GM18502 (cell line): ENCODE measurements around the gene AATK.

Source experiments
- ATAC-seq: cut with Tn5 transposase; IDR thresholded peaks from one replicate; pipeline ENCODE4 v1.9.1; 2021; ENCODE audit warnings: mild to moderate bottlenecking; ENCODE audit not compliant: unreplicated experiment, poor library complexity

Gene AATK

DNA sequence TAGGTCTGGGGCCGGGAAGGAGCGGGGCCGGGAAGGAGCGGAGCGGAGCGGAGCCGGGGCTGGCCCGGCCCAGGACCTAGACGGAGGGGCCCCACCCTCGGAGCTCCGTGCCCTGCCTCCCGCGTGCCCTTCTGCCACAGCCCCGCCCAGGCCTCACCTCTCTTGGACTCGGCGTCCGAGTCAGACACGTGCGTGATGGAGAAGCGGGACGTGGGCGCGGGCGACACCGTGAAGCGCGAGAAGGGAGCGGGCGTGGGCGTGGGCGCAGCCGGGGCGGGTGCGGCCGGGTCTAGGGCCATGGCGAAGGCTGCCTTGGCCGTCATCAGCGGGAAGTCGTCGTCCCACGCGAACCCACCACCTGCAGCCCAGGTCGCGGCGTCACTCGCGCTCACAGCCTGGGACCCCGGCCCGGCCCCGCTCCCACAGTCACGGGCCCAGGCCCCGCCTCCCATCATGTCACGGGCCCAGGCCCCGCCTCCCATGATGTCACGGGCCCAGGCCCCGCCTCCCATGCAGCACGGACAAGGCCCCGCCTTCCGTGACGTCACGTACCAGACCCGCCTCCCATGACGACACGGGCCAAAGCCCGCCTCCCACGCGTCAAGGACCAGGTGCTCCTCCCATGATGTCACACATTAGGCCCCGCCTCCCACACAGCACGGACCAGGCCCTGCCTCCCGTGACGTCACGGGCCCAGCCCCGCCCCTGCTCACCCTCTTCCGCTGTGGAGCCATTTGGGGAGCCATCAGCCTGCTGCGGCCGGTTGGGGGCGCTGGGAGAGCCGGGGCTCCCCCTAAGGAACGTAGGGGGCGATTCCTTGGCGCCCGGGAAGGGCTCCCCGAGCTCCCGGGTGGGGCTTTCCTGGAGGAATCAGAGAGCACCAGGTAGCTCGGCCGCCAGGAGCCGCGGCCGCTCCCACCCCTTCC is 46.5 kb downstream of the AATK start:
- no peak for ATAC-seq

DNA sequence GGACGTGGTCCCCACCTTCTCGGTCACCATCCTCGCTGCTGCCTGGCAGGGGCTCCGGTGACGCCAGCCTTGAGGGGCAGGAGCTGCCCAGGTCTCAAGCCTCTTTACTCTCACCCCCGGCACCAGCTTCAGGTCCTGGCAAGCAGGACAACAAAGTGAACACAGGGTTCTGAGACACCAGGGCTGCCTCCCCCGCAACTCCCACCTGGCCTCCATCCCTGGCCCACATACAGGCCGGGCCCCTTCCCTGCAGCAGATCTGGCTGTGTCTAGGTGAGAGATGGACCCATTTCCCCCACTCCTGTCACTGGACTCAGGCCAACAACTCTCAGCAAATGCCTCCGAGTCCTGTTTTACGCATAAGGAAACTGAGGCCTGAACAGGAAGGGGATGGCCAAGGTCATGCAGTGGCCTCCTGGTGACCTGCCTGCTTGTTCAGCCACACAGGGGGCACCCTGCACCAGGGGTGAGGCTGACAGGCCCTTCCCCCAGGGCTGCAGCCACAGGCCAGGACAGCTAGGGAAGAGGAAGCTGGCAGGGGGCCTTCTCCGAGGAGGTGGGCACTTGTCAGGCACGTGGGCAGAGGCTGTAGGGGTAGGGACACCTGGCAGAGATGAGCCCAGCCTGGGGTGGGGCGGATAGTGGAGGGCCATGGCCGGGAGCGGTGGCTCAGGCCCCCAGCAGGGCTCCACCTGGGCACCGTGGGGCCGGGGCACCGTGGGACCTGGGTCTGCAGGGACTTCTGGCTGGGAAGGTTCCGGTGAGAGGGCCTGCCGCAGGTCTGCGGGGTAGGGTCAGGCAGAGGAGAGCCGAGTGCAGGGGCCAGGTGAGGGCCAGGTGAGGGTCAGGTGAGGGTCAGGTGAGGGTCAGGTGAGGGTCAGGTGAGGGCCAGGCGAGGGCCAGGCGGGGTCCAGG is 47.5 kb downstream of the AATK start:
- no peak for ATAC-seq

DNA sequence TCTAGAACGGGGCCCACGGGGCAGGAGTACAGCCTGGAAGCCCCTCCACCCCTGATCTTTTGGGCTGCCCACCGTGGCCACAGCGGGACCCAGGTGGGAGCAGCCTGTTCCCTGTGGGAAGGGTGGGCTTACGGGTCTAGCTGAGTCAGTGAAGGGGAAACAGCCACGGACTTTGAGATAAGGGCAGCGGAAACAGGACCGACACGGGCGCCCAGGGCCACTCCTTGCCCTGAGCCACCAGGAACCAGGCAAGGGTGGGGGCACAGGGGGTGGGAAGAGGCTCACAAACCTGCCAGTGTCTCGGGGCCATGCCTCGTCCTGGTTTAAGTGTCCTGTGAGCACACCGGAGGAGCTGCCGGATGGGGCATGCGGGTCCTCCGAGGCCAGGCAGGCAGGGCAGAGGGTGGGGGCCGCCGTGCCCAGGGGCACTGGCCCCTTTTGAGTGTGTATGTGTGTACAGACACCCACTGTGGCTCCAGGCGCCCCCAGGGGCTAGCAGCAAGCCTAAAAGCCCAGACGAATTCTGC is 48.3 kb downstream of the AATK start:
- no peak for ATAC-seq

DNA sequence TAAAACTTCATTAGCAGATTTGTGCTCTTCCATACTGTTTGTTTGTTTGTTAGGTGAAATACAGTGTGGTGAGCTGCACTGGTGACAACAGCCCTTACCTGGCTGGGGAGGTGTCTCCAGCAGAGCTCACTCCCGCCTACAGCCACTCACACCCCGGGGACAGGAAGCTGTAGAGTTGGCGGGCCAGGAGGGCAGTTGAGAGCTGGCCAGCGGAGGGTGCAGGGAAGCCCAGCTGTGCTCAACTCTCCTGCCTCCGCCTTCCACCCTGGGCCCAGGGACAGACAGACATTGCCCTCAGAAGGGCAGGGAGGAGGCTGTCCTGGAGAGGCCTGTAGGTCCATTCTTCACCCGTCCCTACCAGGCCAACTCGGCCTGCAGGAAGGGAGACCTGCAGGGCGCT is 49.3 kb downstream of the AATK start:
- no peak for ATAC-seq

DNA sequence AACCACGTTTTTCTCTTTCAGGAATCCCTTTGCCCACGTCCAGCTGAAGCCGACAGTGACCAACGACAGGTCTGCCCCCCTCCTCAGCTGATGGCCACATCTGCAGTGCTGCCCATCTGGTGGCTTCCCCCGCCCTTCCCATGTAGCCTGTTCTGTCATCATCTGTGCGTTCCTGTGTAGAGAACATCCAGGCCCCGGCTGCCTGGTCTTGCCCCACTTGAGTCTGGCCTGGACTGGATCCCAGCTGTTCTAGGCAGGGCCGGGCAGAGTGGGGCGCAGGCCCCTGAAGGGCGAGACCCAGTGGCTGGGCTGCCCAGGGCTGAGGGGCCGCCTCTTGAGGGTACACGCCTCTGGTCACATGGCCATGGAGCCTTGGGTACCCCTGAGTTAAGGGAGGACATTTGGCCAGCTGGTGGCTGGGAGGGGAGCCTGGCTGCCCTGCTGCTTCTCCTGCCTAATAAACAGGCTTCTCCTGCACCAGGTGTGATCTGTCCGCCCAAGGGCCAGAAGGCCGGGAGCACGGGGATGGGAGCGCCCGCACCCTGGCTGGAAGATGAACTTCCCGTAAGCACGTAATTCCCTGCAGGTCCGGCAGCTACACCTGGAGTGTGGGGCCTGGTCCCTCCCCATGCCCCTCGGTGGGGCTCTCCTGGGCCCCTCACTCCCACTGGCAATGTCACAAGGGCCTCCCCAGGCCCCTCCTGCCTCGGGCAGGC is 50.1 kb downstream of the AATK start:
- no peak for ATAC-seq

DNA sequence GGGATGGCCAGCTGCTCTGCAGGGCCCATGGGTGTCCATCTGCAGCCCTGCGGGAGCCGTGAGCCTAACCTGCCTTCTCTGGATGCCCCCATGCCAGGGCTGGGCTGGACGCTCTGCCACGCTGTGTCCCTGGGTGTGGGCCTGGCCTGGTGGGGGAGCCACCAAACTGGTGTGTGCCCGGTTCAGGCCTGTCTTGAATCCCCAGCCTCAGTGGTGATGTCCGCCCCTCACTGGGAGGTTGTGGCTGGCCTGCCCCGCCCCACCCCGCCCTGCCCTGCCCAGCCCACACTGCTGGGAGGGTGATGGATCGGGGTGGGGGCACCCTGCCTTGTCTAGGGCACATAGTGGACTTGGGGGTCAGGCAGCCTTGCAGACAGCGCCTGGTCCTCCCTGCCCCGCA is 50.8 kb downstream of the AATK start:
- no peak for ATAC-seq

DNA sequence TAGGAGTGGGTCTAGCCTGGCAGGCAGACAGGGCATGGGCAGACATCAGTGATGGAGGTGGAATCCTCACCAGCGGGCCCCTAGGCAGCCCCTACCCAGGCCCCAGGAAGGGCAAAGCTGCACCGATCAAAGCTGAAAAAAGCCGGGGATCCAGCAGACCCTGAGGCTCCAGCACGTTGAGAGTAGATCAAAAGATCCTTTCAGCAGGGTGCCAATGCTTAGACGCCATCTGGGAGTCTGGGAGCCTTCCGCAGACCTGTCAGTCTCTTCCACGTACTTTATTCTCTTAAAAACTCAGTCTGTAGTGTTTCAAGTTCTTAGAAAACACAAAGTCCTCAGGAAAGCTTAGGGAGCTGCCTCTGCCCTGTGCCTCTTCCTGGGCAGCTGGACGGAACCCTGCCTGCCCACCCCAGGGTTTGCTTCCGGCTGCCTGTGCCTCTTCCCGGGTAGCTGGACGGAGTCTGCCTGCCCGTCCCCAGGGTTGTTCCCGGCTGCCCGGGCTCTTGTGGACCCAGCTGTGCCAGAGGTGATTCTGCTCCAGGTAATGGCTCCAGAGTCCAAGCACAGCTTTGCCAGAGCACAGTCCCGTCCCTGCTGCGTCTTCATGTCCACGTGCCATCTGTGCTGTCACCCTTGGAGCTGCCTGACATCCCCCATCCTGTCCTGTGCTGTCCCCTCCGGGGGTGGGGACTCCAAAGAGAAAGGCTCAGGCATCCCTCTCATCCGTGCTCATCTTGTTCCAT is 51.5 kb downstream of the AATK start:
- no peak for ATAC-seq

DNA sequence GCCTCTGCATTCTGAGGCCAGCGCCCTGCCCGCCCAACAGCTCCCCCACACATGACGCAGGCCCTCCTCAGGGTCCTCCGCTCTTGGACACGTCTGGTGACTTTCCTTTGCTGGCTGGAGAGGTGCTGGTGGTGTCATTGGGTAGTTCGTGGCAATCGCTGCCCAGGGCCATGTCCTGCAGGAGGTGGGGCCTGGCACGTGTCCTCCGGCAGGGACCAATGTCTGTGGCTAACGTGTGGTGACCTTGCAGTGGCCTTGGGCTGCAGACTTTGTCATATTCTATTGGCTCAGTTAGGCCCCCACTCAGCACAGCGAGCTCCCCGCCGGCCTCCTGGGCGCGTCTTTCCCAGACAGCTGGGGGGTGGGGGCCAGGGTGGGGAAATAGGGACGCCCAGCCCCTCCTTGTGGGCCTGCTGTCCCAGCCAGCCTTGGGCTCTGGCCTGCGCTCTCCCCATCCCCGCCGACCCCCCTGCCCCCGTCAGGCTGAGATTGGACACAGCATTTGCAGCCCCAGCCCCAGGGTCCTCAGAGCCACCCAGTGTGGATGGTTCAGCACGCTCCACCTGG is 52.8 kb downstream of the AATK start:
- no peak for ATAC-seq

DNA sequence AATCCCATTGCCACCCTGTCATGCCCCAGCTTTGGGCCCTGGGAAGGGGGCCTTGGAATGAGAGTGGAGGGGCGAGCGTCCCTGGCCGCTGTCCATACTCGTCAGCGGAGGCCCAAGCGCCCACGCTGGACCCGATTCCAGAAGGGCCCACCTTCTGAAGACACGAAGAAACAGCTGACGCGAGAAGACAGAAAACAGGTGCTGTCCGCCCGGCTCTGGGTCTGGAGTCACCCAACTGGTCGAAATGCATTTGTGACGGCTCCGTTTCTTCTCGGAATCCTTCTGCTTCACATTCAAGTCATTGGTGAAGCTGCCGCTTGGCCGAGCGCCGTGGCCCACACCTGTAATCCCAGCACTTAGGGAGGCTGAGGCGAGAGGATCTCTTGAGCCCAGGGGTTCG is 53.6 kb downstream of the AATK start:
- no peak for ATAC-seq

DNA sequence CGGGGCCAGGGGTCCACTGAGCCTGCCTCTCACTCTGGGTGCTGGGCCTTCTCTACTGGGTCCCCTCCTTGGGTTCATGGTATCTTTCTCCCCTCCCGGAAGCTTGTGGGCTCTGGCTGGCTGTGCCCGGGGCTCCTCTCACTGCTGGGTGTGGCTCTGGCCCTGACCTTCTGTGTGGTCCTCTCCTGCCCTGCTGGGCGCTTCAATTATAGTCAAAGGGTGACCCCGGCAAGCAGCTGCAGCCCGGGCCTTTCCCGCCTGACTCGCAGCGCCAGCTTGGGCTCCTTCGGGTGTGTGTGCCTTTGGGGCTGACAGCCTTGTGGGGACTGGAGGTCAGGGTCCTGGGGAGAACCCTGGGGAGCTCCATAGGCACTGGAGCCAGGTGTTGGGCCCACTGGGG is 55.0 kb downstream of the AATK start:
- ATAC-seq: no peak

DNA sequence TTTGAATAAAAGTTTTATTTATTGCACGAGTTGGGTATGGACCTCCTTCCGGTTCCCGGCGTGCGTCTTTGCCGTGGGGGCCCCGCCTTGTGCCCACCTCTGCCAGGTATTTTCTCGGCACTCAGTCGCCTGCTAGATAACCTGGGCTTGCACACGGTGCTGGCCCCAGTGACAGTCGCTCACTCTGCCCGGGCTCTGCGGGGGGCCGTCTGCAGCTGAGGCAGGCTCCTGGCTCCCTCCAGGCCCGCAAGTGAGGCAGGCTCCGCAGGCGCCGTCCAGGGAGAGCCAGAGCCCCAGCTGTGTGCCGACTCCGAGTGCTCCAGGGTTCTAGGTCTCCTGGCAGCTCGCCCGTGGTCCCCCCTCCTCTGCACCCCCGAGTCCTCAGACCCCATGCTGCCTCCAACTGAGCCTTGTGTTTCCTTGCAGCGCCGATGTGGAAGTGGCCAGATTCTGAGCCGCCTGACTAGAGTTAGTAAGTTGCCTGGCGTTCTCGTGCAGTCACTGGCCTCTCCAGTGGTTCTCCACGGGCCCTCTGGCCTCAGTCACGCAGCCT is 55.5 kb downstream of the AATK start:
- ATAC-seq: no peak

DNA sequence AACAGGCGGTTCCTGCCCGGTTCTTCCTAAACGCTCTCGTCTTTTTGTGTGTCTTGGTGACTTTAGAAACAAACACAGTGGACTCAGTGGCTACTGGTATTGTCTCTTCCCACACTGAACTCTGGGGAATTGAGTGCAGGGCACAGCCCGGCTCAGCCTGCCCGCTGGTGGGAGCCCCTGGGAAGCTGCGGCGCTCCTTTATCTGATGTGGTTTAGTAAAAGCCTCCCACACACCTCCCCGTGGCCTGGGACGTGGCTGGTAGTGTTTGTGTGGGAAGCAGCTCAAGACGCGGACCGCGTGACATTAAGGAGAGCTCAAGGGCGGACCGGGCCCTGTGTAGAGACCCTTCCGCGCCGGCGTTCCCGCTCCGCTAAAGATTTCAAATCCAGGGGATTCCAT is 56.1 kb downstream of the AATK start:
- ATAC-seq: no peak

DNA sequence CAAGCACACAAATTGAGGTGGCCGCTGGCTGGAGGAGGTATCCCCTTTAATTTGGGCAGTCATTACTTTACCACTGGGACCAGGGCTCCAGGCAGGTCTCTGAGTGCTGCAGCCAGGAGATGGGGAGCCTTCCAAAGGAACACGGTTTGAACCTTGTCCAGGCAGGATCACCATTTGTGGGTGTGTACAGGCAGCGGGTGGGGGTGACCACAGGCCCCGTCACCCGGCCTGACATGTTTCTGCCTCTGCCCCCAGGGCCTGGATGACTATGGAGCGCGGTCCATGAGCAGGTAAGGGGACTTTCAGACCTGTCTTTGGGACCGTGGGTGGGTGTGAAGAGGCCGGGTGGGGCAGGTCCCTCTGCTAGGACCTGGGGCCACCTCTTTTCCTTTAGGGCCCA is 57.8 kb downstream of the AATK start:
- ATAC-seq: no peak

DNA sequence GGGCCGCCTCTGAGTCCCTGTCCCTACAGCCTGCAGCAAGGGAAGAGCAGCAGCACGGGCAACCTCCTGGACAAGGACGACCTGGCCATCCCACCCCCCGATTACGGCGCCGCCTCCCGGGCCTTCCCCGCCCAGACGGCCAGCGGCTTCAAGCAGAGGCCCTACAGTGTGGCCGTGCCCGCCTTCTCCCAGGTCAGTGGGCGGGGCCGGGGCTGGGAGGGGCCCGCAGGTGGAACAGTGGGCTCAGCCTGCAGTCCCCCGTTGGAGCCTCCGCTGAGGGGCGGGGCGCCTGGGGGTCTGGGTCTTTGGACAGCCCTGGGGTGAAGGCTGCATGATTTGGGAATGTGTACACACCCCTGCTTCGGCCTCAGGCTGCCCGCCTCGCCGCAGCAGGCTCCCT is 59.3 kb downstream of the AATK start:
- no peak for ATAC-seq

DNA sequence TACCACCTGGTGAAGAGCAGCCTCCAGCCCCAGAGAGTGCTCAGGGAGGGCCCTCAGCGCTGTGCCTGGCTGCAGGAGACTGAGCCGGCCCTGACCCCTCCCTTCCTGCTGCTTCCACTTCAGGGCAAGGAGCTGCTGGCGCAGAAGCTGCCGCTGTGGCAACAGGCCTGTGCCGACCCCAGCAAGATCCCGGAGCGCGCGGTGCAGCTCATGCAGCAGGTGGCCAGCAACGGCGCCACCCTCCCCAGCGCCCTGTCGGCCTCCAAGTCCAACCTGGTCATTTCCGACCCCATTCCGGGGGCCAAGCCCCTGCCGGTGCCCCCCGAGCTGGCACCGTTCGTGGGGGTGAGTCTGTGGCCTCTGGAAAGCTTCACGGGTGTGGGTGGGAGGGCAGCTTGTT is 62.6 kb downstream of the AATK start:
- no peak for ATAC-seq

DNA sequence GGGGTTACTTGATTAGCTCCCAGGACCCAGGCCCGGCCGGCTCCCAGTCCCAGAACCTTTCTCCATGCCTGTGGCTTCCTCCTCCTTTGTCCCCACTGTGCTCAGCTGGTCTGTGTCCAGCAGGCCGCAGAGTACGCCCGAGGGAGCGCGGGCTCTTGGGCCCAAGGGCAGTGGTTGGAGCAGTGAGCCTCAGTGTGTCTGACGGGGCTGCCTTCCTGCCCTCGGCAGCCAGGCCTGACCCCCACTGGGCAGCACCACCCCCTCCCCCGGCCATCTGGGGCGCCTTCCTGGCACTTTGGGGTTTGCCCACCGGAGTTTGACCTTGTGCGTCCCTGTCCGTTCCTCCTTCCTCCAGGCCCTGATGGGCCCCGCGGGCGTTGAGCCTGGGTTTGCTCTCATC is 63.2 kb downstream of the AATK start:
- no peak for ATAC-seq

DNA sequence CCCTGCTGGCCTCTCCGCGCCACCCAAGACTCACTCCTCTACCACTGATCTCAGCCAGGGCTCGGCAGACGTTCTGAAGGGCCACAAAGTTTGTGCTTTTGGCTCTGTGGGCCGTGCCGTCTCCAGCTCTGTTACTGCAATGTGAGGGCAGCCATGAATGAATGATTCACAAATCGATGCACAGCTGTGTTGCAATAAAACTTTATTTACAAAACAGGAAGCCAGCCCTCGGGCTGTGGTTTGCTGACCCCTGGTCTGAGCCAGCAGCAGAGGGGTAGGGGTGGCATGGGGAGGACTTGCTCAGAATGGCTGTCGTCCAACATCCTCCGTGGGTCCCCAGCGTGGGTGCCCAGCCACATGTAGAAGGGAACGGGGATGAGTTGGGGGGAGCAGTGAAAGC is 63.7 kb downstream of the AATK start:
- no peak for ATAC-seq

DNA sequence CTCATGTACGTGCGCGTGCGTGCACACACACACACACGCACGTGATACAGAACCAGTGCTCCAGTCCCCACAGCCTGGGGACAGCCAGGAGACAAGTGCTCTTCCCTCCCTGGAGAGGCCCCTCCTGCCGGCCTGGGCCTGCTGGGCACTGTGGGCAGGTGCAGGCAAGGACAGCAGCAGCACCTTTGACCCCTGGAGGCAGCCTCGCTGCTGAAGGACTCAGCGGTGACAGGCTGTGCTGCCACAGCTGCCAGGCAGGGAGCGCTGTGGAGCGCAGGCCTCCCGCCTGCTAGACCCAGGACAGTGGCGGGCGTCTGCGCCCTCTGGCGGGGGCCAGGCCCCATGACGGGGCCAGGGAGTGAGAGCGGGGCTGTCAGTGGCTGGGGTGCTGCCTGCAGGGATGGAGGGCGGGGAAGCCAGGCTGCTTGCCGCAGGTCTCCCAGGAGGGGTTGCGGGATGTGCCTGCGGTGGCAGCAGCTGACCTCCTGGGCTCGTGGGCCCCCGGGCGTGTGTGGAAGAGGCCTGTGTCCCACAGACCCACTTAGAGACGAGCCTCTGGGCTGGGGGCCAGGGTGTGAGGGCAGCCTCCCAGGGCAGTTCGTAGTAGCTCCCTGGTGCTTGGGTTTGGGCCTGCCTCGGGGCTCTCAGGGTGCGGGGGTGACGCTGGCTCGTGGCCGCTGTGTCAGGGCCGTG is 64.3 kb downstream of the AATK start:
- ATAC-seq: peak; percentile 83

DNA sequence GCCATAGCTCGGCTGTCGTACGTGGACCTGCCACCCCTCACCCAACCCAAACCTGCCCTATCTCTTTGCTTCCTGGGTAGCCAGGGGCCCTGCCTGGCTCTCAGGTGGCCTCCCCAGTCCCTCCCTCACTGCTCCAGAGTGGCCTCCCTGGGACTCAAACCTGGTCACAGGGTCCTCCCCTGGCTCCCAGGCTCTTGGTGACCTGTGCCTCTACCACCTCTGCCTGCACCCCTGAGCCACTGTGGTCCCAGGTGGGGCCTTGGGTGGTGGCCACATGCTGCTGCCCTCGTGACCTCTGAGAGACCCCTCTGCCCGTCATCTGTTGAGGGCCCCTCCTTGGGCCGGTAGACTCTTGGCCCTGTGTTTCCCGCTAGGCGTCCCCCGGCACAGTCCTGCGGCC is 65.4 kb downstream of the AATK start:
- ATAC-seq: no peak
